HCT116 (cell line): ENCODE data around the gene BFSP1. TPM values are rescaled to one million over a fixed set of nuclear protein-coding genes. Genes with fewer than 3 reads are reported as not detected.

Source experiments
- ATAC-seq: fragments of 200-7000 bp; cut with Tn5 transposase; 2 replicates; pipeline ENCODE4 v1.9.1; 2020; ENCODE audit warnings: mild to moderate bottlenecking, moderate library complexity
- BruUV-seq: library from RNA; stranded (reverse); fragments of 400-500 nt; replicated peaks from 2 replicates; lab custom pipeline; 2021; lab: Mats Ljungman, UMichigan
- CTCF ChIA-PET: fragments of 300-600 bp; sonication (Branson Sonifier 250); formaldehyde crosslinking; loops from one replicate; lab custom pipeline; 2021; ENCODE audit warnings: antibody characterized with exemption; lab: Charles Lee
- POLR2A ChIA-PET: fragments of 300-600, 350-600 bp; sonication (Branson Sonifier 250); formaldehyde crosslinking; loops from one replicate; lab custom pipeline; 2021; ENCODE audit warnings: antibody characterized with exemption; lab: Charles Lee
- RAD21 ChIA-PET, 2 experiments: fragments of 300-600 bp; sonication (Branson Sonifier 250); formaldehyde crosslinking; loops; one replicate each; lab custom pipeline; 2023; ENCODE audit warnings: low total read pairs in 2 of 2; ENCODE audit not compliant: uncharacterized antibody in 2 of 2, unreplicated experiment in 2 of 2, low non-redundant PET in 1 of 2; lab: Charles Lee
- DNase-seq: peaks from one replicate; pipeline ENCODE4 v3.0.0-alpha.2; 2010; ENCODE audit warnings: low read depth, low spot score
- H2AFZ ChIP-seq: fragments of 200-600 bp; shearing (Covaris generic), sonication (generic); 2 replicates; pipeline ENCODE4 v1.6.1; 2017; ENCODE audit warnings: low read depth, mixed run types, mixed read lengths, antibody characterized with exemption, low read length; ENCODE audit not compliant: poor library complexity, severe bottlenecking
- H3K27ac ChIP-seq: 2 replicates; pipeline ENCODE4 v1.5.1; 2012; ENCODE audit warnings: low read depth, low read length
- H3K27me3 ChIP-seq: fragments of 200-600 bp; sonication (generic); 2 replicates; pipeline ENCODE4 v1.6.1; 2016; ENCODE audit warnings: mixed run types, low read length, mixed read lengths; ENCODE audit not compliant: insufficient read depth
- H3K36me3 ChIP-seq, 2 experiments: fragments of 200-500 bp in 1 of 2; fragments of 200-600 bp in 1 of 2; sonication (Bioruptor generic) in 1 of 2; sonication (generic) in 1 of 2; 2 replicates each; pipeline versions ENCODE4 v1.5.1 to v1.6.1; 2014 to 2016; ENCODE audit warnings: low read length in 2 of 2, inconsistent platforms in 1 of 2, mixed read lengths in 1 of 2, mixed run types in 1 of 2; ENCODE audit not compliant: insufficient read depth in 2 of 2, control insufficient read depth in 1 of 2
- H3K4me1 ChIP-seq, 2 experiments: fragments of 200-600 bp in 1 of 2; sonication (generic) in 1 of 2; 2 replicates each; pipeline versions ENCODE4 v1.5.1 to v1.6.1; 2012 to 2017; ENCODE audit warnings: low read length in 2 of 2, inconsistent platforms in 1 of 2, mild to moderate bottlenecking in 1 of 2, mixed read lengths in 1 of 2, mixed run types in 1 of 2, moderate library complexity in 1 of 2; ENCODE audit not compliant: insufficient read depth in 2 of 2, control insufficient read depth in 1 of 2
- H3K4me2 ChIP-seq: fragments of 200-600 bp; sonication (generic); 2 replicates; pipeline ENCODE4 v1.6.1; 2017; ENCODE audit warnings: mixed run types, low read length, mixed read lengths
- H3K4me3 ChIP-seq, 2 experiments: fragments of 200-600 bp in 1 of 2; sonication (generic) in 1 of 2; replicated peaks in 1 of 2; 2 replicates each; pipeline ENCODE4 v1.5.1; 2011 to 2016; ENCODE audit warnings: low read length in 2 of 2, control low read depth in 1 of 2, low read depth in 1 of 2, mild to moderate bottlenecking in 1 of 2, mixed read lengths in 1 of 2, mixed run types in 1 of 2
- H3K79me2 ChIP-seq: fragments of 200-600 bp; sonication (generic); 2 replicates; pipeline ENCODE4 v1.6.1; 2017; ENCODE audit warnings: mild to moderate bottlenecking, mixed run types, low read length, moderate library complexity, mixed read lengths; ENCODE audit not compliant: insufficient read depth
- H3K9ac ChIP-seq: fragments of 200-600 bp; sonication (generic); 2 replicates; pipeline ENCODE4 v1.6.1; 2016; ENCODE audit warnings: low read length, mixed read lengths
- H3K9me2 ChIP-seq: fragments of 200-600 bp; sonication (generic), shearing (Covaris generic); 2 replicates; pipeline ENCODE4 v1.6.1; 2017; ENCODE audit warnings: mixed run types, mild to moderate bottlenecking, moderate library complexity; ENCODE audit not compliant: insufficient read depth
- H3K9me3 ChIP-seq, 2 experiments: fragments of 200-500 bp in 1 of 2; fragments of 200-600 bp in 1 of 2; sonication (Bioruptor generic) in 1 of 2; sonication (generic) in 1 of 2; 2 replicates each; pipeline ENCODE4 v1.6.1; 2014 to 2017; ENCODE audit warnings: low read length in 2 of 2, mixed read lengths in 2 of 2, inconsistent platforms in 1 of 2, low read depth in 1 of 2, mild to moderate bottlenecking in 1 of 2, mixed run types in 1 of 2, moderate library complexity in 1 of 2; ENCODE audit not compliant: control insufficient read depth in 1 of 2, insufficient read depth in 1 of 2
- H4K20me1 ChIP-seq: fragments of 200-600 bp; sonication (generic), shearing (Covaris generic); 2 replicates; pipeline ENCODE4 v1.6.1; 2017; ENCODE audit warnings: mixed run types, mild to moderate bottlenecking, moderate library complexity; ENCODE audit not compliant: insufficient read depth
- ATF3 ChIP-seq: IDR thresholded peaks from 2 replicates; pipeline ENCODE4 v1.6.1; 2012
- EGR1 ChIP-seq: IDR thresholded peaks from 2 replicates; pipeline ENCODE4 v1.6.1; 2012; ENCODE audit warnings: low read depth
- ELF1 ChIP-seq: IDR thresholded peaks from 2 replicates; pipeline ENCODE4 v1.6.1; 2012; ENCODE audit warnings: low read depth, borderline replicate concordance
- EZH2 ChIP-seq: fragments of 200-600 bp; sonication (generic); IDR thresholded peaks from 2 replicates; pipeline ENCODE4 v1.6.1; 2017; ENCODE audit warnings: antibody characterized with exemption, mixed run types
- EZH2phosphoT487 ChIP-seq: fragments of 200-600 bp; IDR thresholded peaks from 2 replicates; pipeline ENCODE4 v1.6.1; 2018; ENCODE audit warnings: antibody characterized with exemption, borderline replicate concordance
- POLR2AphosphoS5 ChIP-seq: IDR thresholded peaks from 2 replicates; pipeline ENCODE4 v1.6.1; 2011; ENCODE audit warnings: mild to moderate bottlenecking, low read depth, low read length, moderate library complexity
- REST ChIP-seq: IDR thresholded peaks from 2 replicates; pipeline ENCODE4 v1.6.1; 2012; ENCODE audit warnings: low read depth
- ZFX ChIP-seq: fragments of 450-650 bp; IDR thresholded peaks from 2 replicates; pipeline ENCODE4 v1.6.1; 2017
- ZNF274 ChIP-seq: fragments of 200-500 bp; sonication (Bioruptor generic); IDR thresholded peaks from 2 replicates; pipeline ENCODE4 v1.6.1; 2014; ENCODE audit warnings: mild to moderate bottlenecking, low read depth, low read length, inconsistent platforms
- intact Hi-C: fragments of 100-400 bp; cut with micrococcal nuclease; formaldehyde crosslinking; loops from 2 replicates; pipeline ENCODE4 v1.10.0; 2022
- total RNA-seq: library from RNA; stranded (reverse); gene quantifications from one replicate; pipeline ENCODE4 v1.2.1, GENCODE V29; 2021; ENCODE audit not compliant: unreplicated experiment

The BFSP1 gene
- total RNA-seq, 1 experiment from 2014 or later, result 8.8 TPM

- H3K4me3 ChIP-seq, result no peak overlapping the region
- intact Hi-C loops, result no loop called here
- no peak overlapping the region for H2AFZ ChIP-seq
- no peaks in the 10 kb centered on the region for H3K4me1 ChIP-seq
- H3K9ac ChIP-seq, result no peak overlapping the region
- no TSS peak for BruUV-seq
- H3K4me2 ChIP-seq, result no peak overlapping the region
- POLR2A ChIA-PET, result no interaction called here
- CTCF ChIA-PET, result no interaction called here
- H3K27ac ChIP-seq, result no peak overlapping the region
- H3K79me2 ChIP-seq, result no peaks in the 10 kb centered on the region
- RAD21 ChIA-PET, result no interaction called here
- no peaks in the 10 kb centered on the region for H3K9me2 ChIP-seq
- H3K36me3 ChIP-seq, result no peaks in the 10 kb centered on the region
- H4K20me1 ChIP-seq, result no peaks in the 10 kb centered on the region
- no peaks in the 10 kb centered on the region for H3K9me3 ChIP-seq
- ATAC-seq (no peak), DNase-seq (no peak)
- no peaks in the 10 kb centered on the region for H3K27me3 ChIP-seq
- no peak for TF ChIP-seq ATF3
- TF ChIP-seq REST, result no peak
- TF ChIP-seq EZH2, result no peak
- TF ChIP-seq EGR1, result no peak
- TF ChIP-seq ZFX, result no peak
- TF ChIP-seq ZNF274, result no peak
- TF ChIP-seq EZH2phosphoT487, result no peak
- TF ChIP-seq POLR2AphosphoS5, result no peak
- TF ChIP-seq ELF1, result no peak
Measured at GRCh38 chr20:17513939-17514338, 17.2 kb downstream of the BFSP1 start.
